ENCODE results near the gene HIVEP1. TPM values are rescaled to one million over a fixed set of nuclear protein-coding genes. Genes with fewer than 3 reads are reported as not detected.

The HIVEP1 gene
- total RNA-seq, 4 donors from 2014 or later, result 23.2 to 41.5 (median 32.6) TPM

DNA sequence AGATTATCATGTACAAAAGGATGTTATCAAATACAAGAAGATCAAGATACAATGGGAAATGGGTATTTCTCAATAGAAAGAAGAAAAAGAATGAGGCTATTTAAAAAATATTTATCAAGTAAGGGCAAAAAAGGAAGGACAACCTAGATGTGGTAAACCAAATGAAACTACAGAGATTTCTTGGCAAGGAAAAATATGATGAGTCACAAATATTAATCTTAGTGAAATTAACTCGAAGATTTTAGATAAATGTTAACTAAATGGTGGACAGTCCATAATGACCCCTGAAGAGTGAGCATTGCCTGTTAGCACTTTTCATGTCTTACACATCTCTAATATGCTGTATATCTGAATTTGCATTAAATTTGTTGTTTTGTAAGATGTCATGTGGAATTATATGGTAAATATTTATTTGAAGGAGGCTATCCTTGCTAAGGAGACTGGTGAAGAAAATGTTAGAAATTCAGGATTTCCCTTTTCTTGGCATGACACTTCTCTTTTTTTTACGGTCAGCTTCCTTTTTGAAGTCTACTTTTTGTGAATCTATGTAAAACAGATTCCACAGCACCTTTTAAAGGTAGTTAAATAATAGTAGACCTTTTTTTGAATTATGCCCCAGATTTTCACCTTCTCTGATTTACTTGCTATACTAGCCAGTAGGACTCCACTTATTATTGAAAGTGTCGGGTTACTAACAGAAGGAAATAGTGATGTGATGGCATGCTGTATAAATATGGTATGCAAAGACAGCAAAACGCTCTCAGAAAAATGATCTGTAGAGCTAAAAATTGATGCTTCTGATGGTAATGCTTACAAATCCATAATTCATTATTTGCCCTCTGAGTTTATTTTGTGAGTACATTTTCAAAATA lies 120.5 kb downstream of the HIVEP1 start:
- intact Hi-C loops (cut with DNase I; ENCODE audit: low total_unique reads), result no loop called here
- no peak for TF ChIP-seq POLR2A (IDR thresholded peaks at IDR 0.05)
- no peak for TF ChIP-seq CTCF (IDR thresholded peaks at IDR 0.05)
- no peak for DNase-seq (ENCODE audit: low spot score in 2 of 2)
- WGBS, 2 donors, result 77 to 79% methylated on average over 4 of the region's 4 CpGs
- no peak overlapping the region for H3K4me3 ChIP-seq (ENCODE audit: low read depth, poor library complexity, severe bottlenecking)

- no peak for TF ChIP-seq CTCF (IDR thresholded peaks at IDR 0.05)
- no peak for TF ChIP-seq POLR2A (IDR thresholded peaks at IDR 0.05)
- 88 to 92% methylated on average over 1 of the region's 1 CpG for WGBS, 2 donors
- no peak for DNase-seq (ENCODE audit: low spot score in 2 of 2)
- intact Hi-C loops (cut with DNase I; ENCODE audit: low total_unique reads), result no loop called here
- H3K4me3 ChIP-seq (ENCODE audit: low read depth, poor library complexity, severe bottlenecking), result no peak overlapping the region
Observed at GRCh38 chr6:12134581-12134980, 122.5 kb downstream of the HIVEP1 start.

GRCh38 chr6:12134991-12135390 lies 122.9 kb downstream of the HIVEP1 start:
- TF ChIP-seq POLR2A (IDR thresholded peaks at IDR 0.05) (no peak), CTCF (IDR thresholded peaks at IDR 0.05) (no peak)
- 92 to 97% methylated on average over 2 of the region's 2 CpGs for WGBS, 2 donors
- no peak for DNase-seq (ENCODE audit: low spot score in 2 of 2)
- intact Hi-C loops (cut with DNase I; ENCODE audit: low total_unique reads), result no loop called here
- no peak overlapping the region for H3K4me3 ChIP-seq (ENCODE audit: low read depth, poor library complexity, severe bottlenecking)

- no peak overlapping the region for H3K4me3 ChIP-seq (ENCODE audit: low read depth, poor library complexity, severe bottlenecking)
- intact Hi-C loops (cut with DNase I; ENCODE audit: low total_unique reads), result no loop called here
- DNase-seq (ENCODE audit: low spot score in 2 of 2), result no peak
- WGBS, 2 donors, result 80 to 86% methylated on average over 4 of the region's 4 CpGs
- no peak for TF ChIP-seq CTCF (IDR thresholded peaks at IDR 0.05)
- no peak for TF ChIP-seq POLR2A (IDR thresholded peaks at IDR 0.05)
Observed at GRCh38 chr6:12136905-12137304, 124.8 kb downstream of the HIVEP1 start.

GRCh38 chr6:12137480-12137879 lies 125.4 kb downstream of the HIVEP1 start:
- WGBS, 2 donors, result 85 to 86% methylated on average over 1 of the region's 1 CpG
- intact Hi-C loops (cut with DNase I; ENCODE audit: low total_unique reads), result no loop called here
- no peak overlapping the region for H3K4me3 ChIP-seq (ENCODE audit: low read depth, poor library complexity, severe bottlenecking)
- TF ChIP-seq CTCF (IDR thresholded peaks at IDR 0.05) (no peak), POLR2A (IDR thresholded peaks at IDR 0.05) (no peak)
- DNase-seq (ENCODE audit: low spot score in 2 of 2), result peak in 1 of 2 donors; percentile 38
